Measurements from ENCODE around the gene RBMX2. TPM values are rescaled to one million over a fixed set of nuclear protein-coding genes. Genes with fewer than 3 reads are reported as not detected.

RBMX2 gene
- total RNA-seq, 1 donor from 2014 or later = 23.6 TPM

- no peaks in the 10 kb centered on the region for H3K36me3 Mint-ChIP-seq (ENCODE audit: low read depth)
- no peaks in the 10 kb centered on the region for H3K9me3 Mint-ChIP-seq
- H3K27ac Mint-ChIP-seq = no peak overlapping the region
- no peak overlapping the region for H3K4me3 Mint-ChIP-seq
- intact Hi-C loops (cut with micrococcal nuclease) = no loop called here
- ChIA-PET CTCF (no interaction called here), POLR2A (no interaction called here)
- H3K27me3 Mint-ChIP-seq = peaks cover 1% of the 10 kb centered on the region
- ATAC-seq (ENCODE audit: low read depth) (no peak), DNase-seq (no peak)
- no peak for TF ChIP-seq CTCF (IDR thresholded peaks at IDR 0.05)
- H3K4me1 Mint-ChIP-seq = no peaks in the 10 kb centered on the region
These were observed 15.4 kb upstream of the RBMX2 start for GRCh38 chrX:130386408-130386808.

GRCh38 chrX:130393451-130394074 lies 8.2 kb upstream of the RBMX2 start:
- H3K27me3 Mint-ChIP-seq = peaks cover 14% of the 10 kb centered on the region
- ChIA-PET CTCF (interaction anchor here (1.3 kb wide), 1 partner anchor 523 kb away, joined by 5 read pairs; no protein-coding TSS in a partner anchor), POLR2A (no interaction called here)
- DNase-seq = no peak
- H3K27ac Mint-ChIP-seq = no peak overlapping the region
- TF ChIP-seq CTCF (IDR thresholded peaks at IDR 0.05) = no peak
- no peaks in the 10 kb centered on the region for H3K4me1 Mint-ChIP-seq
- intact Hi-C loops (cut with micrococcal nuclease) = loop anchor here (2.0 kb wide), 1 partner anchor 523 kb away; no protein-coding TSS in a partner anchor
- no peak for ATAC-seq (ENCODE audit: low read depth)
- H3K4me3 Mint-ChIP-seq = no peak overlapping the region
- no peaks in the 10 kb centered on the region for H3K9me3 Mint-ChIP-seq
- H3K36me3 Mint-ChIP-seq (ENCODE audit: low read depth) = no peaks in the 10 kb centered on the region

GRCh38 chrX:130395341-130395740 lies 6.4 kb upstream of the RBMX2 start:
- ChIA-PET POLR2A (no interaction called here), CTCF (no interaction called here)
- DNase-seq (no peak), ATAC-seq (ENCODE audit: low read depth) (no peak)
- H3K27me3 Mint-ChIP-seq = peaks cover 14% of the 10 kb centered on the region
- intact Hi-C loops (cut with micrococcal nuclease) = no loop called here
- H3K27ac Mint-ChIP-seq = no peak overlapping the region
- no peak overlapping the region for H3K4me3 Mint-ChIP-seq
- H3K4me1 Mint-ChIP-seq = no peaks in the 10 kb centered on the region
- no peaks in the 10 kb centered on the region for H3K9me3 Mint-ChIP-seq
- TF ChIP-seq CTCF (IDR thresholded peaks at IDR 0.05) = no peak
- no peaks in the 10 kb centered on the region for H3K36me3 Mint-ChIP-seq (ENCODE audit: low read depth)

GRCh38 chrX:130402208-130402684 lies 459 bp downstream of the RBMX2 start:
- intact Hi-C loops (cut with micrococcal nuclease) = loop anchor here (1.0 to 5.0 kb wide), 2 partner anchors 135 to 501 kb away; partner anchors contain the start of genes ENOX2 and ZNF280C
- Mint-ChIP-seq H3K27me3 (peaks cover 2% of the 10 kb centered on the region), H3K4me1 (peaks cover 22% of the 10 kb centered on the region), H3K27ac (peak overlapping the region; percentile 91), H3K9me3 (no peaks in the 10 kb centered on the region), H3K4me3 (peak overlapping the region; percentile 86), H3K36me3 (ENCODE audit: low read depth) (peaks cover 18% of the 10 kb centered on the region)
- TF ChIP-seq CTCF (IDR thresholded peaks at IDR 0.05) = no peak
- ChIA-PET POLR2A (interaction anchor here (1.0 kb wide), 3 partner anchors 62 to 501 kb away, joined by 3 read pairs; partner anchors contain the start of genes ENOX2, SLC25A14 and ZNF280C), CTCF (no interaction called here)
- DNase-seq (no peak), ATAC-seq (ENCODE audit: low read depth) (peak; percentile 15)

GRCh38 chrX:130413415-130413814 lies 11.6 kb downstream of the RBMX2 start:
- peaks cover 48% of the 10 kb centered on the region for H3K36me3 Mint-ChIP-seq (ENCODE audit: low read depth)
- ChIA-PET CTCF (no interaction called here), POLR2A (no interaction called here)
- DNase-seq = no peak
- H3K27ac Mint-ChIP-seq = no peak overlapping the region
- no peak for TF ChIP-seq CTCF (IDR thresholded peaks at IDR 0.05)
- no peaks in the 10 kb centered on the region for H3K9me3 Mint-ChIP-seq
- no peak for ATAC-seq (ENCODE audit: low read depth)
- no peak overlapping the region for H3K4me3 Mint-ChIP-seq
- intact Hi-C loops (cut with micrococcal nuclease) = no loop called here
- H3K27me3 Mint-ChIP-seq = no peaks in the 10 kb centered on the region
- no peaks in the 10 kb centered on the region for H3K4me1 Mint-ChIP-seq

Data from activated B cell treated with CpG ODN at 0.5 μM for 24 hours (primary cell).